ENCODE measurements around the gene HRK.

HRK gene

GRCh38 chr12:116922194-116922897 is 41.1 kb upstream of the HRK start:
- no peak for TF ChIP-seq CTCF (IDR thresholded peaks at IDR 0.05; ENCODE audit: low read depth, low read length, missing control alignments)
- H3K4me3 ChIP-seq (ENCODE audit: low read depth, low read length) = no peak overlapping the region
- DNase-seq (ENCODE audit: low read depth) = peak; percentile 65

GRCh38 chr12:116920939-116921338 is 39.7 kb upstream of the HRK start:
- no peak for TF ChIP-seq CTCF (IDR thresholded peaks at IDR 0.05; ENCODE audit: low read depth, low read length, missing control alignments)
- DNase-seq (ENCODE audit: low read depth) = no peak
- no peak overlapping the region for H3K4me3 ChIP-seq (ENCODE audit: low read depth, low read length)

GRCh38 chr12:116919706-116920485 is 38.7 kb upstream of the HRK start:
- H3K4me3 ChIP-seq (ENCODE audit: low read depth, low read length) = no peak overlapping the region
- TF ChIP-seq CTCF (IDR thresholded peaks at IDR 0.05; ENCODE audit: low read depth, low read length, missing control alignments) = no peak
- DNase-seq (ENCODE audit: low read depth) = no peak

GRCh38 chr12:116919247-116919661 is 38.0 kb upstream of the HRK start:
- no peak for DNase-seq (ENCODE audit: low read depth)
- no peak overlapping the region for H3K4me3 ChIP-seq (ENCODE audit: low read depth, low read length)
- no peak for TF ChIP-seq CTCF (IDR thresholded peaks at IDR 0.05; ENCODE audit: low read depth, low read length, missing control alignments)

- no peak for TF ChIP-seq CTCF (IDR thresholded peaks at IDR 0.05; ENCODE audit: low read depth, low read length, missing control alignments)
- no peak for DNase-seq (ENCODE audit: low read depth)
- no peak overlapping the region for H3K4me3 ChIP-seq (ENCODE audit: low read depth, low read length)
These were observed 37.2 kb upstream of the HRK start for GRCh38 chr12:116918464-116918863.

GRCh38 chr12:116916714-116917114 is 35.5 kb upstream of the HRK start:
- DNase-seq (ENCODE audit: low read depth) = peak; percentile 80
- peak; percentile 77 for TF ChIP-seq CTCF (IDR thresholded peaks at IDR 0.05; ENCODE audit: low read depth, low read length, missing control alignments)
- H3K4me3 ChIP-seq (ENCODE audit: low read depth, low read length) = no peak overlapping the region

Measured in GM12864 (cell line).